Embryonic facial prominence (tissue), 1 donor: ENCODE results near the gene SIX2.
A peak's percentile ranks its signal among the peaks of the same experiment; 100 is the strongest.

Experiments used
- DNase-seq: peaks from one replicate; pipeline ENCODE4 v3.0.0-alpha.2; 2016; ENCODE audit errors: extremely low spot score

Gene SIX2

DNA sequence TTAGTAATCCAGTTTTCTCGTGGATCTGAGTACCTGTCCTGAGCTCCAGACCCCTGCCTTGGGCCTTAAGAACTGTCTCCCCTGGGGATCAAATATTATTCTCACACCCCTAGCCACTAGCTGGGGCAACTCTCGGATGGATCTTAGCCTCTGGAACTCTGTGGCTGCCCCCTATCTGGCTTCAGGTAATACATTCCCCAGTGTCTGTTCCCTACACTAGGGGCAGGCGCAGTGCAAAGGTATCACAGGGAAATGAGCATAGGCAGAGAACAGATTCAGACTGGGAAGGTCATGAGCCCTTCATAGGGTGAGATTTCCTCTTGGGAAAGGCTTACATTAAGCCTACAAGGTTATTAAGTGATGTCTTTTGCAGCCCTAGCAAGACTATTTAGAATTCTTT is 11.2 kb upstream of the SIX2 start:
- DNase-seq: no peak

GRCh38 chr2:45018023-45018422 is 8.8 kb upstream of the SIX2 start:
- no peak for DNase-seq

DNA sequence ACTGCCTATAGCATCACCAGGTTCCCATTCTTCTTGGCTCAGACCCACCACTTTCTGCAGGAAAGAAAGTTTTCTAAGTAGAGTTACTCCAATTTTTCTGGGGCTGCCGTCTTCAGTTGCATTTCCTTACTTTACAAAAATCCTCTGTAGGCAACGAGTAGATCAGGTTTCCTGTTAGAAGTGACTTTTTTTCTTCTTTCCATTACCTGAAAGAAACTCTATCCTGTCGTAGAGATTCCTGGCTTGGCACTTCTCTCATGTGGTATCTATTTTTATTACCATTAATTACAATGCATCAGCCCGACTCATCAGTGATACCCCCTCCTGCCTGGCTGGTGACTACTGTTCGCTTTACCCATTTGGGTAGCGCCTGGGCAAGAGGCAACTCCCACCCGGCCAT is 5.6 kb upstream of the SIX2 start:
- no peak for DNase-seq

GRCh38 chr2:45014016-45014702 is 4.9 kb upstream of the SIX2 start:
- peak; percentile 62 for DNase-seq

DNA sequence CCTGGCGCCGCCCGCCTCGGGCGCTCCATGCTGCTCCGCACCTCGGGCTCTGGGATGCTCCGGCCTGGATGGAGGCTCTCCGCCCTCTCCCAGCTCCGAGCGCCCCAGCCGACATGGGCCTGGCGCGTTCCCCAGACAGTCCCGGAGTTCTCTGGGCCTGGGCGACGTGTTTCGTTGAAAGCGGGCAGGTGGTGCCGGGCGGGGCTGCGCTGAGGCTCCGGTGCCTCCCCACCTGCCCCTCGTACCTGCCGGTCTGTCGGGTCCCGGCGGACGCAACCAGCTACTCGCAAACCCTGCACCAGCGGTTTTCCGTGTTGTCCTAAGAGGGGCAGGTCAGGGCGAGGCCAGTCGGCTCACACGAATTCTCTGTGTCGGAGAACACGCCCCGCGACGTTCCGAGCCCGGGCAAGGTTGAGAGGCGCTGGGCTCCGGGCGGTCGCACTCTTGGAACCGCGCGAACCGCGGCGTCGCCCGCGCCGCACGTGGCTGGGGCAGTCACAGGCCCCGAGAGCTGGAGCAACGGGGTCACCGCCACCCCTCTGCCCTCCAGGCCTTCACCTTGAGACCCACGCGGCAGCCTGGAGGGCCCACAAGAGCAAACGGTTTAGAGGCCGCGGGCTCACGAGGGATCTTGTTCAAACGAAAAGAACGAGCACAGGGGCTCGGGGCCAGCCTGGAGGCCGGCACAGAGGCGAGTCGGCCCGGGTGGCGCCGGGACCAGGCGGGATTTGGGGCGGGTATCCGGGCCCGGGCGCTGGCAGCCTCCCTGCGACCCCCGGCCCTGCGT is 4.2 kb upstream of the SIX2 start:
- no peak for DNase-seq

GRCh38 chr2:45012733-45013132 is 3.5 kb upstream of the SIX2 start:
- DNase-seq: no peak

DNA sequence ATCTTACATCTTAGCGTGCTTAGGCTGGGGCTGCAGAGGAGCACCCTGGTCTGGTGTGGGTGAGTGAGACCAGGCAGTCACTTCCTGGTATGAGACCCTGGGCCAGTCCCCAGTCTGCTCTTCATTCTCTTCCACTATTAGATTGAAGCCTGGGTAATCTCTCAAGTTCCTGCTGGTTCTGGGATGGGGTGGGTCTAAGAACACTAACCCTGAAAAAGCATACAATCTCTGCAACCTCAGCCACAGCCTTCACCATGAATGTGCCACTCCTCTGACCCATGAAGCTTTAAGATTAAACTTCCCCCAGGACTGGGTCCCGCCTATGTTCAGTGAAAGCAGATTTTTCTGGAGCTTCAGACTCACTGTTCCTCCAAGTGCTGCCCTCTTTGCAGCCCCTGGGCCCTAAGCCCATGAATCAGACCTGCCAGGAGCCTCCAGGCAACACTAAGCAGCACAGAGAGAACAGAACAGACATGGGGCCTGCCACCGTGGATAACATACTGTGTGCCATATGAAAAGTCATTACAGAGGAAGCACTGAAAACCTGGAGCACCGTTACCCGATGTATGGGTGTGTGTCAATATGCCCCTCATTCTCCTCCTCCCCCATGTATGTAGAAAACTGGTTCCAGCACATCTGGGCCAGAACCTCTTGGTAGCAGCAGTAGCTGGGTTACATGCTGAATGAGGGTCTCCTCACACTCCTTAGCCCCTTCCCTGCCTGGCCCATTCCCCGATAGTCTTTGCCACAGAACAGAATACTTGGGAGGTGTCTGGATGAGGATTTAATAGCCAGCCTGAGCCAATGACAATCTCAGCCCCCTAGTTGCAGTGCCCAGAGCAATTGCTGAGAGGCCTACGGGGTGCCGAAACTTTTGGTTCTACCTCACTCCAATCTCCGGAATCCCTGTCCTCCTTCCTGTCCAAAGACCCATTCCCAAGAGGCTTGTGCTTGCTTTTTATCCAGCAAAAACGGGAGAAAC is 2.7 kb upstream of the SIX2 start:
- DNase-seq: no peak

DNA sequence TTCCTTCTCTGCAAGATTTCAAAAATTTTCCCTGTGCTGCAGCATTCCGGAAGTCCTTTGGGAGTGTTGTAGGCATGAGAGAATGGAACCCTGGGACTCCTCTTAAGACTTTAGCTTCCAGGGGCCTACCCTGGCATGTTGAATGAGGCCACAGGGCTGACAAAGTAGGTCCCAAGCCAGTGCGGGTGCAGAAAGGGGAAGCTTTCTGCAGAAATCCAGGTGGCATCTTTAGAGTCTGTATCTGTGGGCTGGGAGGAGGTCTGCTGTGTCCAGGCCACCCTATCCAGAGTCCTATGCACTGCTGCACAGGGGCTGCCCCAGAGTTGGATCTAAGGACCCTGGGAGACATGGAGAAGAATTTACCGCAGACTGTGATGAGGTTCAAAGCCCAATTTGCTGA is 1.9 kb upstream of the SIX2 start:
- no peak for DNase-seq

DNA sequence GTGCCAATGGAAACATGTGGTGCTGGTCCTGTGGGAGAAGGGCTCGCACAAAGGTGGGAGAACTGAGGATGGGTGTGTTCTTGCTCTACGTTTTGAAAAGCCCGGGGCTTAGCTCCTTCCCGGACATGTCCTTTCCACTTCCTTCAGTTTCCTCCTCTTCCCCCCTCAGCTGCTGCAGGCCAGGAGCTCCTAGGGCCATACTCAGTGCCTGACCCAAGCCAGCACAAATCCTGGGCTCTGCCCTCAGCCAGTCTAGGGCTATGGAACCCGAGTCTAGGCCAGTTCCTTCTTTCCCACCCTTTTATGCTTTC is 1.4 kb upstream of the SIX2 start:
- DNase-seq: no peak

DNA sequence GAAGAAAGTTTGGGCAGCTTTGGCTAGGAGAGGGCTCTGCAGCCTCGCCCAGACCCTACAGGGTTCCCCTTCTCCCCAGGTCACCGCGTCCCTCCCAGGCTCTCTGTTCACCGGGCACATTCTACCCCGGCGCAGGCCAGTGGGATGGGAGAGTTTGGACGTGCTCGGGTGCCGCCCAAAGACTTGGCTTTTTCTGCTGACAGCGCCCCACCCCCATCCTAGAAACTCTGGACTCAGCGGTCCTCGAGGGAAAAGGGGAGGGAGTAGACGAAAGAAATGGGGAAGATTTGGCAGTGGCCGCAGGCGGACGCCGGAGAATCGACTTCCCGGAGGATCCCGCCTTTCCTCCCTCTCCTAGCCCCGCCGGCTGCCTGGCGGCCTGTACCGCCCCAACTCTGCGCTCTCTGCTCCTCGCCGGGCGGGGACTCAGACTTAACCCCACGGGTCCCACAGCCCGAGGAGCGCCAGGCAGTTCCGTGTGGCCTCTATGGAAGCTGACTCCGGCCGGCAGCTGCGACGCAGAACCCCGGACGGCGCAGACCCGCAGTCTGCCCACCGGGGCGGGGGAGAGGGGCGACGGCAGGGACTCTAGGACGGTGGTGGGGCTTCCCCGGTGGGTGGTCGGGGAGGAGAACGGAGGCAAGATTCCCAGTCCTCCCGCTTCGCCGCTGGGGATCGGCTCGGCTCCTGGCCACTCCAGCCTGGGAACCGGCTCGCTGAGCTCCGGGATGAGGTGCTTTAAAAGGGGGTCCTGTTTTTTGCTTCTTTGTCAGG is 863 bp upstream of the SIX2 start:
- DNase-seq: peak; percentile 75

DNA sequence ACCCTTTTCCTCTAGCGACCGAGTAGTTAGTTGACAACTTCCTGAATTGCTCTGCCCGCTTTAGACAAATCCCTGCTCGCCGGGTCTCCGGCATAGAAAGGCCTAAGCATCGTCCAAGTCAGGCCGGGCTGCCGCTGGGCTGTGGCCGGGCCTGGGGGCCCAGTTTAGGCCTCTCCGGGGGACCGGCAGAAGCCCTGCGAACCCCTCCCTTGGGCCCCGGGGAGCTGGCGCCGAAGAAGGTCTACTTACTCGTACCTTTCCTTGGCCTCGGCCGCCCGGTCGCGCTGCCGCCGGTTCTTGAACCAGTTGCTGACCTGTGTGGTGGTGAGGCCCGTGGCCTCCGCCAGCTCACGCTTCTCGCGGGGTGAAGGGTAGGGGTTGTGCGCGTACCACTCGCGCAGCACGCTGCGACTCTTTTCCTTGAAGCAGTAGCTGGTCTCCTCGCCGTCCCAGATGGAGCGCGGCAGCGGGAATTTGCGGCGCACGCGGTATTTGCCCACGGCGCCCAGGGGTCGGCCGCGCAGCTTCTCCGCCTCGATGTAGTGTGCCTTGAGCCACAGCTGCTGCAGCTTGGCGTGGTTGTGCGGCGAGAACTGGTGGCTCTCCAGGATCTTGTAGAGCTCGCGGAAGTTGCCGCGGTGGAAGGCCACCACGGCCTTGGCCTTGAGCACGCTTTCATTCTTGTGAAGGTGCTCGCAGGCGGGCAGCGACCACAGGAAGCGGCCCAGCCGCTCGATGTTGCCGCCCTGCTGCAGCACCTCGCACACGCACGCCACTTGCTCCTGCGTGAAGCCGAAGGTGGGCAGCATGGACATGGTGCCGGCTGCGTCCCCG is 739 bp downstream of the SIX2 start:
- DNase-seq: no peak

- DNase-seq: no peak
Measured at GRCh38 chr2:45007961-45008295, 1.3 kb downstream of the SIX2 start.

GRCh38 chr2:45006942-45007287 is 2.3 kb downstream of the SIX2 start:
- DNase-seq: no peak

GRCh38 chr2:45006041-45006941 is 3.0 kb downstream of the SIX2 start:
- DNase-seq: no peak

DNA sequence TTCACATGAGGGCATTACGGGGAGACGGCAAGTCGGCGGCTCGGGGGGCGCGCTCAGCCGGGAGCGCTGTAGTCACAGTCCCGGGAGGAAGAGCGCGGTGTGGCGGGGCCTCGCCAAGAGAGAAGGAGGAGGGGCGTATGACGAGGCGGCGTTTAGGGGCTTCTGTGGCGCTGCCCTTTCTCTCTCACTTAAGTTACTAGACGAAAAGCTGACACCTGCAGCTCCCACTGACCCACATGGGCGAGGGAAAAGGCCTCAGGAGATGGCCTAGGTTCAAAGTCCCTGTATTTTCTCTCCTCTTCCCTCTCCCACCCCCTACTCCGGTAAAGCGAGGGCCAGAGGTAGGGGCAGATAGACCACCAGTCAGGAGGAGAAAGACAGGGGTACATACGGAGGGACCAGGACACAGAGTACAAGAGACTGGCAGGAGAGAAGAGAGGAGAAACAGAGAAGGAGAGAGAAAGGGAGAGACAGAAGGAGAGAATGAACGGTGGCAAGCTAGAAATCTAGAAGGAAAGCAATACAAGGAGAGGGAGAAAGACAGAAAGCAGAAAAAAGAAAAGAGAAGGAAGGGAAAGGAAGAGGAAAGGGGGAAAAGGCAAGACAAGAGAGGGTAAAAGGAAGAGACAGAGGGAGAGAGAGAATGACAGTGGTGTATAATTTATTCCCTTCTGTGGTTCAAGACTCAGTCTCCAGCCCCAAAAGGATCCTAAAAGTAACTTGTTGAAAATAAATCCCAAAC is 3.8 kb downstream of the SIX2 start:
- DNase-seq: no peak

GRCh38 chr2:45004562-45005191 is 4.6 kb downstream of the SIX2 start:
- DNase-seq: no peak

DNA sequence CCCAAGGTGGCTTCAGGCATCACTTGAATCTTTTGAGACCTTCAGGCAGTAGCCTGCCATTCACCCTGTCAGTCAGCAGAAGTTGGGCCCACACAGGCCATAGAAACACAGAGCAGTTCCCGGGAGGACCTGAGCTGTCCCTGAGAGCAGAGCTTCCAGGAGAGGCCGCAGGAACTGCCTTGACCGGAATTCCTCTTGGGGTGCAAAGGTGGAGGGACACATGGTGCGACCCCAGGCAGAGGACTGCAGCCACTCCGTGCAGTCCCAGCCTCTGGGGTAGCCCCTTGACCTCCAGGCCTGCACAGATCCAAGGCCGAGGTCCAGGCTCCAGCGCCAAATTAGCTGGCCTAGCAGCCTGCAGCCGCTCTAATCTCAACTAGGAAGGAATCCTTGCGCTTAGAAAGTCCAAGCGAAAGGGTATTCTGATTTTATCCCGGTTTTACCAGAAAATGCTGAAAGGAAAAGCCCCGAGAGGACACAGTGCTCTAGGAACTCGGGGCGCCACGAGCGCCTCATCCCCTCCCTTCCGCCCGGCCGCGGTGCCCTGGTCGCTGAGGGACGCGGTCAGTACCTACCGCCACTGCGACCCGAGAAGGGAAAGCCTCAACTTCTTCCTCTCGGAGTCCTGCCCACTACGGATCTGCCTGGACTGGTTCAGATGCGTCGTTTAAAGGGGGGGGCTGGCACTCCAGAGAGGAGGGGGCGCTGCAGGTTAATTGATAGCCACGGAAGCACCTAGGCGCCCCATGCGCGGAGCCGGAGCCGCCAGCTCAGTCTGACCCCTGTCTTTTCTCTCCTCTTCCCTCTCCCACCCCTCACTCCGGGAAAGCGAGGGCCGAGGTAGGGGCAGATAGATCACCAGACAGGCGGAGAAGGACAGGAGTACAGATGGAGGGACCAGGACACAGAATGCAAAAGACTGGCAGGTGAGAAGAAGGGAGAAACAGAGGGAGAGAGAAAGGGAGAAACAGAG is 5.4 kb downstream of the SIX2 start:
- no peak for DNase-seq

GRCh38 chr2:45002686-45003085 is 6.6 kb downstream of the SIX2 start:
- no peak for DNase-seq
